Heart left ventricle (tissue), 13 donors: ENCODE data around the gene MRPL50.

Experiments
- POLR2A ChIP-seq, 2 donors: fragments of 450-650 bp; IDR thresholded peaks; one replicate each; pipeline ENCODE4 v1.6.1; 2017; ENCODE audit warnings: antibody characterized with exemption in 2 of 2, mild to moderate bottlenecking in 2 of 2, moderate library complexity in 2 of 2
- TF ChIP-seq, protein P1 (sequence below), 12 donors: fragments of 200-600 bp; sonication (generic) in 4 of 12; IDR thresholded peaks; one replicate each; pipeline versions ENCODE4 v1.5.0 to v1.8.0; 2018 to 2022; ENCODE audit warnings: antibody characterized with exemption in 12 of 12, mild to moderate bottlenecking in 5 of 12
- donor health status: ischemic (EF 13 %, LVEDD 7.1; RV severe dilation, severe dysfunction).
- donor health status: DM: no; HTN: yes; CAD: no.
- donor health status: DM: no; HTN: no; CAD: no.
- donor health status: ischemic (EF 25% LVEDD 6.9; RV normal size, moderate dysfunction).
- donor health status: ischemic (EF 25% LVEDD 5.7; RV mildly dilated, moderate dysfunction).
- donor health status: ischemic (EF 35%, LVEDD 5.7; RV mildly dilated, moderate dysfunction).
- donor health status: nonischemic (EF 11% LVEDD 7.7; RV severe dilation, severe dysfunction).
- donor health status: DM: yes; HTN: yes; CAD: no.
- donor health status: PGD.
- donor health status: ischemic (EF 29% LVEDD 5.4; RV normal size, mild dysfunction).
- donor health status: nonischemic (EF 23%, LVEDD 6.1; RV moderate dilation, normal function).

DNA sequence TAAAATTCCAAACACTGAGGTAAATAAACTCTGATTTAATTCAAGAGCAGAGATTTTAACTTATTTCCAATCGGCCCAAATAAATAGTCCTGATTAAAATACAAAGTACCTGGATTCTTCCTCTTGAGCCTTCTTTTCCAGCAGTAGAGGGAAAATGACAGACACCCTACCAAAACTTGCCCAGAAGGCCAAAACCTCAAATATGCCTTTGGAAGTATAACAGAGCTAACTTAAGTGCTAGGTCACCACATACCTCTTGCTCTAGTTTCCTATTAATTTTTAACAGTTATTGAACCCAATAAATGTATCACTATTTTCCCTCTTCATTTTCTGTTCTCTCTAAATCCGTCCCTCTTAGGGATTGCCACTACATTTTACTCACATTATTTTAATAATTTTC, 15.1 kb downstream of the MRPL50 start:
- TF ChIP-seq, protein P1, sequence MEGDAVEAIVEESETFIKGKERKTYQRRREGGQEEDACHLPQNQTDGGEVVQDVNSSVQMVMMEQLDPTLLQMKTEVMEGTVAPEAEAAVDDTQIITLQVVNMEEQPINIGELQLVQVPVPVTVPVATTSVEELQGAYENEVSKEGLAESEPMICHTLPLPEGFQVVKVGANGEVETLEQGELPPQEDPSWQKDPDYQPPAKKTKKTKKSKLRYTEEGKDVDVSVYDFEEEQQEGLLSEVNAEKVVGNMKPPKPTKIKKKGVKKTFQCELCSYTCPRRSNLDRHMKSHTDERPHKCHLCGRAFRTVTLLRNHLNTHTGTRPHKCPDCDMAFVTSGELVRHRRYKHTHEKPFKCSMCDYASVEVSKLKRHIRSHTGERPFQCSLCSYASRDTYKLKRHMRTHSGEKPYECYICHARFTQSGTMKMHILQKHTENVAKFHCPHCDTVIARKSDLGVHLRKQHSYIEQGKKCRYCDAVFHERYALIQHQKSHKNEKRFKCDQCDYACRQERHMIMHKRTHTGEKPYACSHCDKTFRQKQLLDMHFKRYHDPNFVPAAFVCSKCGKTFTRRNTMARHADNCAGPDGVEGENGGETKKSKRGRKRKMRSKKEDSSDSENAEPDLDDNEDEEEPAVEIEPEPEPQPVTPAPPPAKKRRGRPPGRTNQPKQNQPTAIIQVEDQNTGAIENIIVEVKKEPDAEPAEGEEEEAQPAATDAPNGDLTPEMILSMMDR (IDR thresholded peaks at IDR 0.05) = no peak
- TF ChIP-seq POLR2A (IDR thresholded peaks at IDR 0.05) = no peak
